ENCODE results near the gene GBP2. TPM values are rescaled to one million over a fixed set of nuclear protein-coding genes. Genes with fewer than 3 reads are reported as not detected.

The GBP2 gene
- polyA plus RNA-seq, 1 of the 3 experiments (the other 2 are of a cell fraction): 8.7 TPM

DNA sequence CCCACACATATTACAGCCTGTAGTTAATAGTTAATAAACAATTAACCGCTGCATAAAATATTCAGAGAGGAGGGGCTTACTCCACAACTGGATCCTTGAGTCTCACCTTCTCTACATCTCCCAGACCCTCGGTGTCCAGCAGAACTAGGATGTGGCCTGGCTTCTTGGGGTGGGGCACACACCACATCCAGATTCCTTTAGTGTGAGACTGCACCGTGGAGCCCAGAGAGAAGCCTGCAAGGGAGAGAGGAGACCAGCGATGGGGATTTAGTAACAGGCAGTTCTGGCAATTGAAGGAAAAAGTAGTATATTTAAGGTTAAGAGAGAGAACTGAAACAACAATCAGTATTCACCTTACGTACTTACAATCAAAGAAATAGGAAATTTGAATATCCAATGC, 65.8 kb downstream of the GBP2 start:
- 52% methylated on average over 5 of the region's 5 CpGs for WGBS (ENCODE audit: low lambda C conversion rate)
- no peaks in the 10 kb centered on the region for H4K20me1 ChIP-seq (ENCODE audit: insufficient read depth)
- 0 out of 2 replicates have a peak, but pooled peaks cover 4% of the 10 kb centered on the region for H3K9me2 ChIP-seq
- no peak overlapping the region for H3K27ac ChIP-seq (ENCODE audit: low read depth in 2 of 2, low read length in 1 of 2)
- no peaks in the 10 kb centered on the region for H3F3A ChIP-seq (replicated peaks; ENCODE audit: insufficient read depth)
- H3K9ac ChIP-seq: no peak overlapping the region
- H2AFZ ChIP-seq (ENCODE audit: low read depth): no peak overlapping the region
- H3K9me3 ChIP-seq: no peaks in the 10 kb centered on the region
- H3K4me1 ChIP-seq (ENCODE audit: control insufficient read depth in 1 of 2, insufficient read depth in 2 of 2, low read depth in 1 of 2, low read length in 1 of 2): peaks cover 0 to 4% of the 10 kb centered on the region in 2 experiments; a peak in 2 of 4 replicates
- H3K79me2 ChIP-seq (ENCODE audit: insufficient read depth): no peaks in the 10 kb centered on the region
- TF ChIP-seq EP300 (IDR thresholded peaks at IDR 0.05; ENCODE audit: borderline replicate concordance in 1 of 2, low read depth in 1 of 2, low read length in 1 of 2): no peak
- TF ChIP-seq TEAD4 (IDR thresholded peaks at IDR 0.05; ENCODE audit: borderline replicate concordance, insufficient read depth): no peak
- TF ChIP-seq, protein P1, sequence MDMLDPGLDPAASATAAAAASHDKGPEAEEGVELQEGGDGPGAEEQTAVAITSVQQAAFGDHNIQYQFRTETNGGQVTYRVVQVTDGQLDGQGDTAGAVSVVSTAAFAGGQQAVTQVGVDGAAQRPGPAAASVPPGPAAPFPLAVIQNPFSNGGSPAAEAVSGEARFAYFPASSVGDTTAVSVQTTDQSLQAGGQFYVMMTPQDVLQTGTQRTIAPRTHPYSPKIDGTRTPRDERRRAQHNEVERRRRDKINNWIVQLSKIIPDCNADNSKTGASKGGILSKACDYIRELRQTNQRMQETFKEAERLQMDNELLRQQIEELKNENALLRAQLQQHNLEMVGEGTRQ (IDR thresholded peaks at IDR 0.05; ENCODE audit: borderline replicate concordance, low read depth, low read length): no peak
- TF ChIP-seq, protein P2, sequence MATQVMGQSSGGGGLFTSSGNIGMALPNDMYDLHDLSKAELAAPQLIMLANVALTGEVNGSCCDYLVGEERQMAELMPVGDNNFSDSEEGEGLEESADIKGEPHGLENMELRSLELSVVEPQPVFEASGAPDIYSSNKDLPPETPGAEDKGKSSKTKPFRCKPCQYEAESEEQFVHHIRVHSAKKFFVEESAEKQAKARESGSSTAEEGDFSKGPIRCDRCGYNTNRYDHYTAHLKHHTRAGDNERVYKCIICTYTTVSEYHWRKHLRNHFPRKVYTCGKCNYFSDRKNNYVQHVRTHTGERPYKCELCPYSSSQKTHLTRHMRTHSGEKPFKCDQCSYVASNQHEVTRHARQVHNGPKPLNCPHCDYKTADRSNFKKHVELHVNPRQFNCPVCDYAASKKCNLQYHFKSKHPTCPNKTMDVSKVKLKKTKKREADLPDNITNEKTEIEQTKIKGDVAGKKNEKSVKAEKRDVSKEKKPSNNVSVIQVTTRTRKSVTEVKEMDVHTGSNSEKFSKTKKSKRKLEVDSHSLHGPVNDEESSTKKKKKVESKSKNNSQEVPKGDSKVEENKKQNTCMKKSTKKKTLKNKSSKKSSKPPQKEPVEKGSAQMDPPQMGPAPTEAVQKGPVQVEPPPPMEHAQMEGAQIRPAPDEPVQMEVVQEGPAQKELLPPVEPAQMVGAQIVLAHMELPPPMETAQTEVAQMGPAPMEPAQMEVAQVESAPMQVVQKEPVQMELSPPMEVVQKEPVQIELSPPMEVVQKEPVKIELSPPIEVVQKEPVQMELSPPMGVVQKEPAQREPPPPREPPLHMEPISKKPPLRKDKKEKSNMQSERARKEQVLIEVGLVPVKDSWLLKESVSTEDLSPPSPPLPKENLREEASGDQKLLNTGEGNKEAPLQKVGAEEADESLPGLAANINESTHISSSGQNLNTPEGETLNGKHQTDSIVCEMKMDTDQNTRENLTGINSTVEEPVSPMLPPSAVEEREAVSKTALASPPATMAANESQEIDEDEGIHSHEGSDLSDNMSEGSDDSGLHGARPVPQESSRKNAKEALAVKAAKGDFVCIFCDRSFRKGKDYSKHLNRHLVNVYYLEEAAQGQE (IDR thresholded peaks at IDR 0.05; ENCODE audit: low read depth, low read length): no peak
- TF ChIP-seq MXI1 (IDR thresholded peaks at IDR 0.05; ENCODE audit: low read depth, low read length): no peak
- no peak for TF ChIP-seq SMC3 (IDR thresholded peaks at IDR 0.05; ENCODE audit: low read depth, low read length)
- no peak for TF ChIP-seq EZH2phosphoT487 (IDR thresholded peaks at IDR 0.05; ENCODE audit: borderline replicate concordance, low read depth)
- no peak for TF ChIP-seq SIN3A (IDR thresholded peaks at IDR 0.05; ENCODE audit: borderline replicate concordance, low read depth, low read length)
- TF ChIP-seq RXRA (IDR thresholded peaks at IDR 0.05; ENCODE audit: borderline replicate concordance, low read depth): no peak
- no peak for TF ChIP-seq FOXM1 (IDR thresholded peaks at IDR 0.05; ENCODE audit: low read depth)
- TF ChIP-seq NRF1 (IDR thresholded peaks at IDR 0.05; ENCODE audit: low read depth, low read length): no peak
- no peak for TF ChIP-seq TCF12 (IDR thresholded peaks at IDR 0.05)
- no peak for TF ChIP-seq ELF1 (IDR thresholded peaks at IDR 0.05)
- TF ChIP-seq, protein P3, sequence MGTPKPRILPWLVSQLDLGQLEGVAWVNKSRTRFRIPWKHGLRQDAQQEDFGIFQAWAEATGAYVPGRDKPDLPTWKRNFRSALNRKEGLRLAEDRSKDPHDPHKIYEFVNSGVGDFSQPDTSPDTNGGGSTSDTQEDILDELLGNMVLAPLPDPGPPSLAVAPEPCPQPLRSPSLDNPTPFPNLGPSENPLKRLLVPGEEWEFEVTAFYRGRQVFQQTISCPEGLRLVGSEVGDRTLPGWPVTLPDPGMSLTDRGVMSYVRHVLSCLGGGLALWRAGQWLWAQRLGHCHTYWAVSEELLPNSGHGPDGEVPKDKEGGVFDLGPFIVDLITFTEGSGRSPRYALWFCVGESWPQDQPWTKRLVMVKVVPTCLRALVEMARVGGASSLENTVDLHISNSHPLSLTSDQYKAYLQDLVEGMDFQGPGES (IDR thresholded peaks at IDR 0.05; ENCODE audit: low read depth, low read length): no peak
- no peak for TF ChIP-seq YY1 (IDR thresholded peaks at IDR 0.05; ENCODE audit: low read depth)
- H3K4me2 ChIP-seq: no peak overlapping the region
- CTCF ChIA-PET: no interaction called here
- no peak for DNase-seq
- H3K36me3 ChIP-seq (replicated peaks in 1 of 2; ENCODE audit: control insufficient read depth in 1 of 2, insufficient read depth in 2 of 2, low read length in 1 of 2): peaks cover 10 to 18% of the 10 kb centered on the region in 2 experiments
- POLR2A ChIA-PET: no interaction called here
- no peaks in the 10 kb centered on the region for H3K27me3 ChIP-seq (ENCODE audit: insufficient read depth)
- no peak overlapping the region for H3K4me3 ChIP-seq (ENCODE audit: low read depth in 2 of 2, low read length in 1 of 2)

Other genes with a start within 250 kb of the GBP2 start
- 26.0 and 35.6 TPM in 2 replicates for gene GTF2B, start 234.5 kb downstream of the GBP2 start, polyA plus RNA-seq (2012; rRNA removed)
- 20.8 and 24.4 TPM in 2 replicates for gene KYAT3, start 133.5 kb downstream of the GBP2 start, polyA plus RNA-seq (2012; rRNA removed)
- 3.3 and 3.6 TPM in 2 replicates for gene RBMXL1, start 133.5 kb downstream of the GBP2 start, polyA plus RNA-seq (2012; rRNA removed)
- 8.5 and 13.7 TPM in 2 replicates for gene GBP3, start 103.2 kb downstream of the GBP2 start, polyA plus RNA-seq (2012; rRNA removed)
- 6.9 and 7.4 TPM in 2 replicates for gene GBP1, start 60.9 kb downstream of the GBP2 start, polyA plus RNA-seq (2012; rRNA removed)
- gene GBP7, start 49.9 kb upstream of the GBP2 start, polyA plus RNA-seq (2012; rRNA removed): not detected in 2 replicates
- 0.02 TPM in 1 of 2 replicates, not detected in the other for gene GBP4, start 72.8 kb upstream of the GBP2 start, polyA plus RNA-seq (2012; rRNA removed)
- 0.08 TPM in 2 replicates for gene GBP5, start 146.7 kb upstream of the GBP2 start, polyA plus RNA-seq (2012; rRNA removed)
- gene GBP6, start 237.9 kb upstream of the GBP2 start, polyA plus RNA-seq (2012; rRNA removed): not detected in 2 replicates

Data from SK-N-SH (cell line).